ENCODE data around the gene APOA5.
A peak's percentile ranks its signal among the peaks of the same experiment; 100 is the strongest.
"Not testable (repeated sequence)": the region's sequence is repeated elsewhere in the genome, so short reads cannot be mapped to it uniquely, and the experiment has no call there.

The APOA5 gene, protein sequence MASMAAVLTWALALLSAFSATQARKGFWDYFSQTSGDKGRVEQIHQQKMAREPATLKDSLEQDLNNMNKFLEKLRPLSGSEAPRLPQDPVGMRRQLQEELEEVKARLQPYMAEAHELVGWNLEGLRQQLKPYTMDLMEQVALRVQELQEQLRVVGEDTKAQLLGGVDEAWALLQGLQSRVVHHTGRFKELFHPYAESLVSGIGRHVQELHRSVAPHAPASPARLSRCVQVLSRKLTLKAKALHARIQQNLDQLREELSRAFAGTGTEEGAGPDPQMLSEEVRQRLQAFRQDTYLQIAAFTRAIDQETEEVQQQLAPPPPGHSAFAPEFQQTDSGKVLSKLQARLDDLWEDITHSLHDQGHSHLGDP

GRCh38 chr11:116791813-116792143 lies at the start of gene APOA5:
Gene APOA5 (minus strand): TSS chr11:116791879. CDS start chr11:116791860, 19 bp downstream.
- DNase-seq = no peak

- no peak for DNase-seq
Observed at GRCh38 chr11:116840746-116841296, 49.1 kb upstream of the APOA5 start.

DNA sequence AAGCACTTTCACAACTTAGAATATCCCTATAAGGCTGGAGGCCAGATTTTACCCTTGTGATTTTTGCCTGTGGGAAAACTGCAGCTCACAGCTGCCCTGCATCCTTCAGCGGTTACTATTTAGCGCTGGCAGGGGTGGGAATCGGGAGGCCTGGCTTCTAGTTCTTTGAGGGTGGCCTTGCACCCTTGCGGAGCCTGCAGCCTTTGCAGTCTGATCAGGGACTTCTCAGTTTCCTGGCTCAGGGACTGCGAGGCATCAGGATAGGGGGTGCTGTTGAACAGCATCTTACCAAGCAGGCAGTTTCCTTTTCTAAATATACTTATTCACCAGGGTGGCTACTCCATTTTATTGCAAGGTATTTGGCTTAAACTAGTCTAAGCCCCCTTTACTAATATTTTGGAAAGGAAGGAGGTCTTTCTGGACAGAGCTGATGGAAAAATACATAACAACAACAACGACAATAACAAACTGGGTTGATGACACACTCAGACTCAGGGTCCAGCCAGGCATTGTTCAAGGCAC lies 48.6 kb upstream of the APOA5 start:
- no peak for DNase-seq

- no peak for DNase-seq
Observed at GRCh38 chr11:116838321-116839084, 46.8 kb upstream of the APOA5 start.

- no peak for DNase-seq
Observed at GRCh38 chr11:116837231-116838091, 45.8 kb upstream of the APOA5 start, which contains the start of gene APOA1. Gene APOA1 (minus strand): TSS chr11:116837622. CDS start chr11:116837387, 235 bp downstream.

GRCh38 chr11:116836632-116836991 lies 44.9 kb upstream of the APOA5 start:
- DNase-seq = no peak

- DNase-seq = peak; percentile 63 to 73
Observed at GRCh38 chr11:116835791-116836631, 44.3 kb upstream of the APOA5 start.

DNA sequence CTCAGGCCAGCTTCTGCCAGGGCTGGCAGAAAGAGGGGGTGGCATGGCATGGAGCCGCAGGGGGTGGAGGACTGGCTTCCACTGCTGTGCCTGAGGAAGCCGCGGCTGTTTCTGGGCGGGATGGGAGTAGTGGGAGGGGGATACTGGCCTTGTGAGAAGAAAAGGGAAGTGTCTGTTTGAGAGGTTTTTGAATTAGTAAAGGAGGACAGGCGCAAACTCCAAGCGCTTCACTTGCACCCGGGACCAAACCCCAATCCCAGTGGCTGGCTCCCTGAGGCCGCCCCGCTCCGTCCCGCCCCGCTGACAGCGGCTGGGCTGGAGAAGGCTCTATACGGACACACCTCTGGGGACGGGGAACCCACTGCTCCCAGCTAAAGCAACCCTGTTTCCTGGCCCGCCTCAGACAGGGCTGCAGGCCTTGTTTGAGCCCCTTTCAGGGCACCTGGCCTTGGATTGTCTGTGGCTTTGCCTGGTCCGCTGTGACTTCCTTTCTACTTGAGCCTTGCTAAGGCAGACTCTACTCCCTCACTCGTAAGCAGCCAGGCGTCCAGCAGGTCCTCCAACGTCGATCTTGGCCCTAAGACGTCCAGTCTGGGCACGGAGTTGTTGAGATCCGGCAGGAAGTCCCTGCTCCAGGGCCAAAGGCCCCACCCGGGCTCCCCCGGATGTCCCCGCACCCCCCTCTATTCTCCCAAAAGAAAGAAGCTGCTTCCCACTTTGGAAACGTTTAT lies 43.5 kb upstream of the APOA5 start:
- DNase-seq = no peak

GRCh38 chr11:116834535-116835041 lies 42.9 kb upstream of the APOA5 start:
- not testable (repeated sequence) for DNase-seq

- DNase-seq = no peak
Observed at GRCh38 chr11:116833816-116834534, 42.3 kb upstream of the APOA5 start.

DNA sequence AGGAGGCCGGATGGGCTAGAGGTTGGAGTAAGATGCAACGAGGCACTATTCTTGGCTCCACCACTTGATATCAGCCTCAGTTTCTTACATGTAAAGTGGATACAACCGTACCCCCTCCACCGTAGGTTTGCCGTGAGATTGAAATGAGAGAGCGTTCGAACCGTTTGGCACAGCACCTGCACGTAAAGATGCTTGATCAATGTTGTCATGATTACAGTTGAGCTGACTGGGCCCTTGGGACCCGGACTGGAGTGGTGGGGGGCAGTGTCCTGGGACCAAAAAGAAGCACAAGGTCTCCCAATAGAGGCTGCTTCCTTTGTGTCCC lies 41.8 kb upstream of the APOA5 start:
- DNase-seq = no peak

GRCh38 chr11:116832350-116833290 lies 40.9 kb upstream of the APOA5 start:
- no peak for DNase-seq

GRCh38 chr11:116831790-116832349 lies 40.2 kb upstream of the APOA5 start:
- no peak for DNase-seq

DNA sequence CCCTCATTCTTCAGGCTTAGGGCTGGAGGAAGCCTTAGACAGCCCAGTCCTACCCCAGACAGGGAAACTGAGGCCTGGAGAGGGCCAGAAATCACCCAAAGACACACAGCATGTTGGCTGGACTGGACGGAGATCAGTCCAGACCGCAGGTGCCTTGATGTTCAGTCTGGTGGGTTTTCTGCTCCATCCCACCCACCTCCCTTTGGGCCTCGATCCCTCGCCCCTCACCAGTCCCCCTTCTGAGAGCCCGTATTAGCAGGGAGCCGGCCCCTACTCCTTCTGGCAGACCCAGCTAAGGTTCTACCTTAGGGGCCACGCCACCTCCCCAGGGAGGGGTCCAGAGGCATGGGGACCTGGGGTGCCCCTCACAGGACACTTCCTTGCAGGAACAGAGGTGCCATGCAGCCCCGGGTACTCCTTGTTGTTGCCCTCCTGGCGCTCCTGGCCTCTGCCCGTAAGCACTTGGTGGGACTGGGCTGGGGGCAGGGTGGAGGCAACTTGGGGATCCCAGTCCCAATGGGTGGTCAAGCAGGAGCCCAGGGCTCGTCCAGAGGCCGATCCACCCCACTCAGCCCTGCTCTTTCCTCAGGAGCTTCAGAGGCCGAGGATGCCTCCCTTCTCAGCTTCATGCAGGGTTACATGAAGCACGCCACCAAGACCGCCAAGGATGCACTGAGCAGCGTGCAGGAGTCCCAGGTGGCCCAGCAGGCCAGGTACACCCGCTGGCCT lies 38.7 kb upstream of the APOA5 start:
- no peak for DNase-seq

- no peak for DNase-seq
Observed at GRCh38 chr11:116829525-116830183, 38.0 kb upstream of the APOA5 start, which contains the start of gene APOC3. Gene APOC3 (plus strand): TSS chr11:116829907. CDS start chr11:116830583, 676 bp downstream.

DNA sequence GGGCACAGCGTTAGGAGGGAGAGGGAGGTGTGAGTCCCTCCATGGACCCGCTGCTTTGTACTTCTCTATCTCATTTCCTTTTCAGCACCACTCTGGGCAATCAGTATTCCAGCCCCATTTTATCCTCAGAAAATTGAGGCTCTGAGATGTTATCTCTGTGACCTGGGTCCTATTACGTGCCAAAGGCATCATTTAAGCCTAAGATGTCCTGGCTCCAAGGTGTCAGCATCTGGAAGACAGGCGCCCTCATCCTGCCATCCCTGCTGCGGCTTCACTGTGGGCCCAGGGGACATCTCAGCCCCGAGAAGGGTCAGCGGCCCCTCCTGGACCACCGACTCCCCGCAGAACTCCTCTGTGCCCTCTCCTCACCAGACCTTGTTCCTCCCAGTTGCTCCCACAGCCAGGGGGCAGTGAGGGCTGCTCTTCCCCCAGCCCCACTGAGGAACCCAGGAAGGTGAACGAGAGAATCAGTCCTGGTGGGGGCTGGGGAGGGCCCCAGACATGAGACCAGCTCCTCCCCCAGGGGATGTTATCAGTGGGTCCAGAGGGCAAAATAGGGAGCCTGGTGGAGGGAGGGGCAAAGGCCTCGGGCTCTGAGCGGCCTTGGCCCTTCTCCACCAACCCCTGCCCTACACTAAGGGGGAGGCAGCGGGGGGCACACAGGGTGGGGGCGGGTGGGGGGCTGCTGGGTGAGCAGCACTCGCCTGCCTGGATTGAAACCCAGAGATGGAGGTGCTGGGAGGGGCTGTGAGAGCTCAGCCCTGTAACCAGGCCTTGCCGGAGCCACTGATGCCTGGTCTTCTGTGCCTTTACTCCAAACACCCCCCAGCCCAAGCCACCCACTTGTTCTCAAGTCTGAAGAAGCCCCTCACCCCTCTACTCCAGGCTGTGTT lies 37.2 kb upstream of the APOA5 start:
- DNase-seq = no peak
